ENCODE measurements around the gene MINDY4.

The MINDY4 gene

DNA sequence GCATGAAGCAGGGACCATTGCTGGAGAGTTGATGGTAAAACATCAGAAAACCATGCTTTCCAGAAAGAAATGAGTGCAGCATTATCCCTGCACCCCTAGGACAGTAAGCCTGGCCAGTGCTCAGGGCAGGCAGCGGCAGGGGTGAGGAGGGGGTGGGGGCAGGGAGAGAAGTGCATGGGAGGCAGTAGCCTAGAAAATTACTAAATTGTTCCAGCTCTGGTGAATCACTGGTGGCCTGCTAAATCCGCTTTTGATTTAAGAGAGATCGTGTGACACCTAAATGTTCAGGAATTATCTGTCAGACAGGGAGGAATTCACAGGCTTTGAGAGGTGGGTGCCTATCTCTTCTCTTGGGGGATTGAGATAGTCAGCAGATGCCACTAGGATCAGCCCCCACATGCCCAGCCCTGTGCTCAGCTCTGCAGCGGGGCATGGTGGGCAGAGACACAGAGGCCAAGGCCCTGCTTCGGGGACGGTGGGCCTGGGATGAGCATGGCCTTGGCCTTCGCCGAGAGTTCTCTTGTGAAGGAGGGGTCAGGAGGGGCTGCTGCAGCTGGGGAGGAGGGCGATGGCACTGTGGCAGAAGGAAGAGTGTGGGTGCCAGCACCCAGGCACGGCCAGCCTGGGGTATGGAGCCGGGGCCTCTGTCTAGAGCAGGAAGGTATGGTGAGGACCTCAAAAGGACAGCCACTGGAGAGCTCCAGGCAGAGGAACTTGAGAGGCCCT is 135.5 kb downstream of the MINDY4 start:
- no peak for DNase-seq

DNA sequence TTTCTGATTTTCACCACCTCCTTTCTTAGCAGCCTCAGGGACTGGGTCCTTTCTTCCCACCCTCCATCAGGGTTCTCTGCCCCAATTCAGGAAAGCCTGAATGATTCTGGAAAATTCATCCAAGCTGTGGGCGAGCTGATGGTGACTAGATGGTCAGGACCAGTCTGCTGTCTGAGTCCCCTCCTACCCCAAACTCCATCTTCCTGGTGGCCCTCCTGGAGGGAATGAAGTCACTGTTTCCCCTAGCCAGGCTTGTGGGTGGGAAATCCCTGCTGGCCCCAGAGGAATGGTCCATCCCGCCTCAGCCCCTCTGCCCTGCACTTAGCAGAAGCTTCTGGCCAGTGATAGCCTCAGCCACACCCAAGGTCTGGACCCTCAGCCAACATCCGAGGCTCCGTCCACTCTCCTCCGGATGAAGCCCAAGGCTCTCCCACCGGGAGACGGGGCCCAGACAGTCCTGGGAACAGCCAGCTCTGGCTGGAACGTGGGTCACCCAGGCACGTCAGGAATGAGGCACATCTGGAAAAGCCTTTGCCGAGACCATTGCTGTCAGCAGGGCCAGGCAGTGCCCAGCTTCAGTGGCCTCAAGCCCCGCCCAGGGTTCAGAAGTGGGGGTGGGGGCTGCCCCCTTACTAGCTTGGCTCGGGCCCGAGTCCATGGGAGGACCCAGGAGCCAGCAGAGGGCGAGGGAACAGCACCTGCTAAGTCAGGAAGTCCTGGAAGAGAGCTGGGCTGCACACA is 136.5 kb downstream of the MINDY4 start:
- DNase-seq: no peak

GRCh38 chr7:30908681-30909080 is 137.5 kb downstream of the MINDY4 start:
- no peak for DNase-seq

DNA sequence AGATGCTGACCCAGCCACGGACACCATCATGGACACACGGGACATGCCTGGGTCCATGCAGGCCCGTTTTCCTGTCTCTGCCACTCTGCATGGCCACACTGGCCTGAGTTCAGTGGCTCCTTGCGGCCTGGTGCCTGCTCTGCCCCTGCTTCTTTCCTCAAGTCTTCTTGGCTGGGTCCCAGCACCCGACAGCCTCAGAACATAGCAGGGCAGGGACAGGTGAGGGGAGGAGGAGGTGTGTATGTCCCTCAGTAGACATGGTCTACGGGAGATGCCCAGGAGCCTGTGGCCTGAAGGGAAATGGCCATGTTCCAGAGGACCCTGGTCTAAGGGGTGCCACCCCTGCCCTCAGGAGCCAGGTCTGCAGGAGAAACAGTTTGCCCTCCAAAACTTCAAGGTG is 138.2 kb downstream of the MINDY4 start:
- DNase-seq: no peak

DNA sequence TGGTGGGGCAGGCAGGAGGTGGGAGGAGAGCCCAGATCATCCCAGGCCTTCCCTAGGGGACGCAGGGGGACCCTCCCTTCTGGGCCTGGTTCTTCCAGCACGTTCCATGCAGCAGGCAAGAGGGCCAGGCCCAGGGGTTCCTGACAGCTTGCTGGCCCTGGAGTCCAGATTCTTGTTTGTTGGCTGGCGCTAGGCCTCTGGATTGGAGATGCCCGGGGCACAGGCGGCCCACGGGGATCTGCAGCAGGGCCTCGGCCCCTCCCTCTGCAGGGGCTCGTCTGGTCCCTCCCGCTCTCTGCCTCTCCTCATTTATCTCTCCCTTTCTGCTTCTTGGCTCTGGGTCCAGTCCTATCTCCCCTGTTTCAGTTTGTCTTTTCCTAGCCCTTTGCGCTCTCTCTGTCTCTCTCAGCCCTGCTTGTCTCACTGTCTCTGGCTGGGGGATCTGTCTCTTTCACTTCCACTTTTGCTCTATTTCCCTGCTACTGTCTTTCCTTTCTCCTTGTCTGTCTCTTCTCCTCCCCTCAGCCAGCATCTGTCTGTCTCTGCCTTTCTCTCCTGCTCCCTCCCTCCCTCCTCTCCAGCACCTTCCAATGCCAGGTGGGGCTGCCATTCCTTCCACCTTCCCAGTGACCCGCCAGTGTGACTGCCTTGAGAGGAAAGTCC is 139.3 kb downstream of the MINDY4 start:
- no peak for DNase-seq

- DNase-seq: no peak
Measured at GRCh38 chr7:30911133-30911532, 139.9 kb downstream of the MINDY4 start.

- DNase-seq: no peak
Measured at GRCh38 chr7:30911561-30911969, 140.3 kb downstream of the MINDY4 start, which contains the start of gene AQP1. TSS of gene AQP1 (plus strand) at chr7:30911853. CDS start at chr7:30911910, 57 bp downstream.

DNA sequence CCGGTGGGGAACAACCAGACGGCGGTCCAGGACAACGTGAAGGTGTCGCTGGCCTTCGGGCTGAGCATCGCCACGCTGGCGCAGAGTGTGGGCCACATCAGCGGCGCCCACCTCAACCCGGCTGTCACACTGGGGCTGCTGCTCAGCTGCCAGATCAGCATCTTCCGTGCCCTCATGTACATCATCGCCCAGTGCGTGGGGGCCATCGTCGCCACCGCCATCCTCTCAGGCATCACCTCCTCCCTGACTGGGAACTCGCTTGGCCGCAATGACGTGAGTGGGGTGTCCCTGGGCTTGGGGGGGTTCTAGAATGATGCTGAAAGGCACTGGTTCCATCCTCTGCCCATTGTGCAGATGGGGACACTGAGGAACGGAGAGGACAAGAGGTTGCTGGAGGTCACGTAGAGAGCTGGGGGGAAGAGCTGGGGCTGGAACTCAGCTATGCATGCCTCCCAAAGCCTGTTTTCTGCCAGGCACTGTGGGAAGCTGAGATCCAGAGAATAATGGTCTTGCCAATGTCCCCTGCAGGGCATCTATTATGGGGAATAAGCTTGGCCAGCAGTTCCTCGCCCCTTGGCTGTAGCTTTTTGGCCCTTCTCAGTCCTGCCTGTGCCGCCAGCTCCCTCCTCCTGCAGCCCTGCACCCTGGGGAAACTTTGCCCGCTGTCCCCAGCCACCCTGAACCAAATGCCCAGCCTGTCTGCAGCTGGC is 141.0 kb downstream of the MINDY4 start:
- no peak for DNase-seq

- no peak for DNase-seq
Measured at GRCh38 chr7:30912731-30912985, 141.4 kb downstream of the MINDY4 start.

DNA sequence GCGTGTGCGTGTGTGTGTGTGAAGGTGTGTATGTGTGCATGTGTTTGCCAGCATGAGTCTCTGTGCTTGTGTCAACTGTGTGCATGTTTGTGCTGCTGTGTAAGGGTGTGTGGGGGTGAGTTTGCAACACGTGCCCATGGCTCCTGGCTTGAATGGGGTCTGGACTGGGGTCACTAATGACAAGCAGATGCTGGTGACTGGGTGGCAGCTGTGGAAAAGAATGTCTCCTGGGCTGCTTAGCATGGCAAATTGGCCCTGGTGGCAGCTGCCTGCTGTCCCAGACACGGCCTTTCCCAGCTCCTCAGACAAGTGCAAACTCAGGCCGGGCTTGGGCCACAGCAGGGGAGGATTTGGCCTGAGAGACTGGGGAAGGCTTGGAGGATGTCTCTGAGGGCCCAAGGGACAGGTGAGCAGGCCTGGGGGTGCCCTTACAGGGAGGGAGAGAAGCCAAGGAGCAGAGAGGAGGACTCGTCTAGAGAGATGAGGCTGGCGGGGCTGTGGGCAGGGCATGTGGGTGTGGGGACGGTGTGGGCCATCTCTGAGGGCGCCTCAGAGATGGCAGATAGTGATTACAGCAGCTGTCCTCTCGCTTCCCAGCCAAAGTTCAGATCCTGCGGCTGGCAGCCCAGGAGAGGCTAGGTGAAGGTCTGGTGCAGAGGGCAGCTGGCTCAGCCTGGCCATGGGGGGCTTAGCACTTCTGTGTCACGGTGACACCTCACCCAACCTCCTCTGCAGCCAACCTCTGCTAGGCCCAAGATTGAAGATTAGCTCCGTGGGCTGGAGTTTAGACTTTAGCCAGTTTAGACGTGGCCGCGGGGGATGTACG is 142.0 kb downstream of the MINDY4 start:
- no peak for DNase-seq

DNA sequence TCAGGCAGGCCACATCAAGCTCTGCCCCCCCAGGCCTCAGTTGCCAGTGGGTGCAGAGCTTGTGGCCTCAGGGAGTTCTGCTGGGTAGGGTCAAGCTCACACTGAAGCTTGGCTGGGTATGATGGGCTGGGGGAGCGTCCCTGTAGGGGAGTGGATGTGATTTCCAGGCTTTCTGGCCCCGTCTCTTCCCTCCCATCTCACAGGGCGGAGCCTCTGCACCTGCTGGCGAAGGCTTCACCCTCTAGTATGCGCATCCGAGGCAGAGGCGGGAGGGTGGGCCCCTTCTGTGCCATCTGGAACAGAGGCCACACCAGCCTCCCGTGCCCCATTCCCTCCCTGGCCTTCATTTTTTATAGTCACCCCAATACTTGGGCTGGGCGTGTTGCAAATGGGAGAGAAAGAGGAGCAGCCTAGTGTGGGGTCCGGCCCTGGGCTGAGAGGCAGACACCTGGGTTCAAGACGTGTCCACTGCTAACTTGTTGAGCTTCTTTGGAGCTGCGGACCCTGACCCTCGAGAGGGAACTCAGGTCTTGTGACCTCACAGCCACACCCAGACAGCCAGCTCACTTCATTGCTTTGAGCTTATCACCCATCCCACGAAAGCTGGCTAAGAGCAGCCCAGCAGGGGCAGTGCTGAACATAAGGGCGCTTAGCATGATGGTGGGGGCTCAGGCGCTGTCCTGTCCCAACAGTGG is 142.8 kb downstream of the MINDY4 start:
- DNase-seq: no peak

- no peak for DNase-seq
Measured at GRCh38 chr7:30914596-30914995, 143.4 kb downstream of the MINDY4 start.

DNA sequence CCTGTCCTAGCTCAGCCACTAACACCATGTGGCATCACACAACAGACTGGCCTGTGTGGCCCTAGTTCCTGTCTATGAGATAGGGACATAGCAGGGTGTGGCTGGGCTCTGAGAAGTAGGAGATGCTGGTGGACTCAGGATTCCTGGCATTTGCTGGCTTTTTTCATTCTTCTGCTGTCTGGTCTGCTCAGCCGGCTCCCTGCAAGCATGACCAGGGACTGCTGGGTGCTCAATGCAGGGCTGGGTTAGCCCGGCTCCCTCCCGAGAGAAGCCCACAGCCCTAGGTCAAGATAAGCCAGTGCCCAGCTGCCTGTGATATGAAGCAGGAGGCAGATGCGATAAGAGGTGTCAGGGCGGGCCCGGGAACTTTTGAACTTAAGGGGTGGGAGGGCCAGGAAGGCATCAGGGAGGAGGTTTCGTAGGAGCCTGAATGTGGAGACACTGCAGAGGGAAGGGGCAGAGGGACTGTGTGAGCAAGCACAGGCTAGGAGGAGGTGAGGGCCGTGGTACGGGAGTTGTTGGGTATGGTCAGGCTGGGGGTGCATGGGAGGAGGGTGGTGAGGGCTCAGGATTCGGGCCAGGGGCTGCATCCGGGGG is 143.9 kb downstream of the MINDY4 start:
- no peak for DNase-seq

GRCh38 chr7:30915751-30916150 is 144.5 kb downstream of the MINDY4 start:
- no peak for DNase-seq

- no peak for DNase-seq
Measured at GRCh38 chr7:30916255-30916654, 145.0 kb downstream of the MINDY4 start.

GRCh38 chr7:30916767-30917166 is 145.6 kb downstream of the MINDY4 start:
- no peak for DNase-seq

DNA sequence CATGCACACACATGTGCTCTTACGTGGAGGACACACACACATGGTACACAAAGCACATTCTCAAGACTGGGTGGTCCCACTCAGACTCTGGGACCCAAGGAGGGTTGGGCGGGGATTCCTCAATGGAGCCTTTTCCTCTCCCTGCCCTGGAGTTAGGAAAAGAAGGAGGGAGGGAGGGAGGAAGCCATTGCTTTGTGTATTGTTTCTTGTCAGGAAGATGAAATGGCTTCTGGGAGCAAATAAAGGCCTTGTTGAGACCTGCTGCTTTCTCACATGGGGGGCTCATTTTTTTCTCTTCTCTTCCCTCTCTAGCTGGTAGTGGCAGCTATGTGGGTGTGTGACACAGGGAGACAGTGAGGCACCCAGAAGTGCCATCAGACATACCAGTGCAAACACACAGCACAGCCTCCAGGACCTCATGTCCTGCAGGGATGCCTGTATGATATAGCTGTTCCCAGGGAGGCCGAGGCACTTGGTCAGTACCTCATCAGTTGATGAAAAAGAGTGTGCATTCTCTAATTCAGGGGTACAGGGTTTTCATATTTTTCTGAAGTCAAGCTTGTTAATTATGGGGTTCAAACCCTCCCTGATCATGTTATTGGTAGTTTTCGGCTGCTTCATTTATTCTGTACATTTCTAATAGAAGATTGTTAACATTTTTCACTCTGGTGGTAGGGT is 146.1 kb downstream of the MINDY4 start:
- no peak for DNase-seq

DNA sequence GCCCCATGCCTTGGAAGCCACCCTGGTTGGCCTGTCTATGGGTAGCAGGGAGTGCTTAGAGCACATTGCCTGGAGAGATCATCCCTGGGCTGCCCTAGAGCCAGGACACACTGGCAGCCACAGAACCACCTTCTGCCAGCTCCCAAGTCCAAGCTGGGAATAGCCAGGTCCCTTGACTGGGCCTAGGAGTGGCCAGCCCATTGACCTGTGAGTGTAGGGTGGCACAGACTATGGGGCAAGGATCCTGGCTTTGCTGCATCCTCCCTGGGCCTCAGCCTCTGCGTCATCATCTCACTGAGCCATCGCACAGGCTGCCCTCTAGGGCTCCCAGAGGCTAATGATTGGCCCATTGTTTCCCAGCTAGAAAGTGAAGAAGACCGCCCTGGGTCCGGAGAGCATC is 147.5 kb downstream of the MINDY4 start:
- no peak for DNase-seq

DNA sequence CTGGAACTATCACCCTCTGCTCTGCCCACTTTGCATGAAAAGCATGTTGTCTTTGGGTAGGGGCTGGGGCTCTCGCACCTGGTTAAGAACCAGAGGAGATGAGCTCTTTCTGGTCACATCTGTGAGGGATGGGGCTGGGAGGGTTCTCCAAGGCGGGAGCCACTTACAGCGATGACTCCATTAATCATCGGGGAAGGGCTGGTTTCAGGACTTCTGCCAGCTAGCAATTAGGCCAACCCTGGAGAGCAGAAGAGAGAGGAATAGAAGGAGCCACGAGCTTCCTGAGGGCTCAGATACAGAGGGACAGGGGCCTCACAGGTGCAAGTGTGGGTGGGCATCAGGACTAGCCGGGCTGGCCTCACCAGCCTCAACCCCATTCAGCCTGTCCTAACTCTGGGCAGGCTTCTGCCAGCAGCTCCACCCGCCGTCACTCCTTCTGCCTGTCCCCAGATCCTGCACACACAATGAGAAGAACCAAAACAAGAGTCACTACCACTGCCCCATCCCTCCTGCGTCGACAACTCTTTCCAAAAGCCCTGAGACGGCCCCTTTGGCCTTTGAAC is 148.9 kb downstream of the MINDY4 start:
- DNase-seq: no peak

Measured in cerebellar nuclear complex (tissue), 1 donor.